ENCODE measurements around the gene ALG14.
A peak's percentile ranks its signal among the peaks of the same experiment; 100 is the strongest.
"Not testable (repeated sequence)": the region's sequence is repeated elsewhere in the genome, so short reads cannot be mapped to it uniquely, and the experiment has no call there.

Gene ALG14

DNA sequence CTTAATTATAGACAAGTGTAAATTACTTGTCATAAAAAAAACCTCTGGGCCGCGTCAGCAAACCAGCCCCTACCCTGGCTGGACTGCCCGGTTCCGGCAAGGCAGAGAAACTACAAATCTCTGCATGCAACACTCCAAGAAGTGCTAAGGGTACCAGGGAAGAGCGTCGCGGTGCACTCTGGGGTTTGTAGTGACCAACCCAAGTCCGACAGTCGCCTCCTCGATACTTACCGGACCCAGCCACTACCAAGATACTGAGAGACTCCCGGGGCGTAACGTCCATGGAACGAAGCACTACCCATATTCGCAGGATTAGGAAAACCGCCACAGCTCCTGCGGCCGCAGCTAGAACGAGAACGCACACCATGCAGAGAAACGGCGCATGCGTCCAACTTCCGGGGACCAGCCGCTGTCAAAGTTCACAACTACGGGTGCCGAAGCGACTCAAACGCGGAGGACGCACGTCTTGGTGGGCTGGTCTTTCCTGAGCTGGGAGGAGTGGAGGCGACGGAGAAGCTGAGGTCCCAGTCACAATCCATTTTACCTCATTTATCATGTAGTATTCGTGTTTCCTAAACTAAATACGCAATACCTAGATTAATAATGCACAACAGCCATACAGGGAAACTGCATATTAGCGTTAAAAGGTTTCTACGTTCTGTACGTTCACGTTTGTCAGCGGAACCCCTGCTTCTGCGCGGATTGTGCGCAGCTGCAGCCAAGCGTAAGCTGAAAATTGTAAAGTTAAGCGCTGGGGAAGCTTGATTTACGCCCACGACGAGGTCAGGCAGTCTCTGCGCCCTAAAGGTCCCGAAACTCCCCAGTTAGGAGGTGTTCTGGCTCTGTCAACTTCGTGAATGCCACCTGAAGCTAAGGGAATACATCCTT is at the start of gene ALG14:
ALG14 (minus strand) TSS at position 420 of the 888 bp plus-strand sequence; CDS start at position 367, 53 bp downstream.
- peak; percentile 86 for DNase-seq

- no peak for DNase-seq
Measured at GRCh38 chr1:95122151-95122697, 49.5 kb upstream of the ALG14 start.

- no peak for DNase-seq
Measured at GRCh38 chr1:95119273-95119672, 46.5 kb upstream of the ALG14 start.

- no peak for DNase-seq
Measured at GRCh38 chr1:95118710-95119109, 46.0 kb upstream of the ALG14 start.

GRCh38 chr1:95118067-95118499 is 45.3 kb upstream of the ALG14 start:
- DNase-seq = no peak

GRCh38 chr1:95117207-95118066 is 44.7 kb upstream of the ALG14 start, which contains the start of gene TLCD4:
TSS of gene TLCD4 (plus strand) at chr1:95117355. CDS start at chr1:95143902, 26,547 bp downstream.
- DNase-seq = peak; percentile 53

DNA sequence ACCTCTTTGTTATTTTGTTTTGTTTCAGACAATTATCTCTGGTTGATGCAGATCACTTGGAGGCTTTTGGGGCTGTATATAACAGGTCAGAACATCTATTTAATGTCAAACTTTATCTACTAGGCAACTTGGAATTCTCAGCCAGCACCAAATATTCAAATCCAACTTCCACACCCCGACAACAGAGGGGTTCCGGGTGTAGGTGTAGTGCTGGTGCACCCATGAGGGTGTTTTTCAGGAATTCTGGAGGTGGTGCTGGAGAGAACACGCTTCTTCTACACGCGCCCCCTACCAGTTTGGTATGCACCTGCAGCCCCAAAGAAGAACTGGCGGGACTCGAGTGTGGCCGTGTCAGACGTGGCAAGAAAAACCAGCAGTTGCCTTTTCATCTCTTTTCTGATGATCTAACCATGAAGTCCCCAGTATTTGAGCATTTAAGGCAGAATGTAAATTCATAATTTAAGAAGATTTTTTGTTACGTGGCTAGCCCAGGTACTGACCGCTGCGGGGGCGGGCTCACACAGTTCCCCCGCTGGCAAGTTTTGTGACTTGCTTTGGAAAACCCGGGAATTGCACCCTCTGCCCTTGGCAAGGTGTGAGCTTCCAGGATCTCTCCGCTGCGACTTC is 43.9 kb upstream of the ALG14 start:
- peak; percentile 29 for DNase-seq

DNA sequence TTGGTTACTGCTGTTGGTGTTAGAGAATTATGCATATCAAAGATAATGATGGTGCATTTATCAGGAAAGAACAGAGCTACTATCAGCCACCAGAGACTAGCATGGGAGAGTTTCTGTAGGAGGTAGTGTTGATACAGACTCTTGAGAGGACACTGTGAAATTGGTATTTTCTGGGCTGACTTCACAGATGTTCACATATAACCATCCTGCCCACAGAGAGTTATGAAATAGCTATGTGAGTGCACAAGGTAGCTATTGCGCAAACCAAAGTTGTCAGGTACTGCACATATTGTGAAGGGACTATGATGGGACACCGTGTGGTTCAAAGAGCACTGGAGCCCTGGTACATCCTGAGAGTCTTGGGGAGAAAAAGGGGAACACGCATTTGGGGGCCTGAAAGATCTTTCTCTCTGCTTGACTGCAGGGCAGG is 43.0 kb upstream of the ALG14 start:
- DNase-seq = no peak

DNA sequence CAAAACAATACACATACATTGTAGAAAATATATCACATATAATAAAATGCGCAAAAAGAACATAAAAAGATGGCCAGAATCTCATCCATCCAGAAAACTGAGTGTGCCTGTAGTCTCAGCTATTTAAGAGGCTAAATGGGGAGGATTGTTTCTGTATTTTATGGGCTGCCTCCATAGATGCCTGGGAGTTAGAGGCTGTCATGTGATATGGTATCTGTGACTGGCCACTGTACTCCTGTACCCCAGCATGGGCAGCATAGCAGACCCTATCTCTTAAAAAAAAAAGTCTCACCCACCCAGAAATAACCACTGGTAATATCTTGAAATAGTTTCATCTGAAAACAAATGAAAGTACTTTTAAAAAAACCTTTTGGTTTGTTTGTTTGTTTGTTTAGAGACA is 40.9 kb upstream of the ALG14 start:
- DNase-seq = no peak

- no peak for DNase-seq
Measured at GRCh38 chr1:95111014-95111413, 38.3 kb upstream of the ALG14 start.

DNA sequence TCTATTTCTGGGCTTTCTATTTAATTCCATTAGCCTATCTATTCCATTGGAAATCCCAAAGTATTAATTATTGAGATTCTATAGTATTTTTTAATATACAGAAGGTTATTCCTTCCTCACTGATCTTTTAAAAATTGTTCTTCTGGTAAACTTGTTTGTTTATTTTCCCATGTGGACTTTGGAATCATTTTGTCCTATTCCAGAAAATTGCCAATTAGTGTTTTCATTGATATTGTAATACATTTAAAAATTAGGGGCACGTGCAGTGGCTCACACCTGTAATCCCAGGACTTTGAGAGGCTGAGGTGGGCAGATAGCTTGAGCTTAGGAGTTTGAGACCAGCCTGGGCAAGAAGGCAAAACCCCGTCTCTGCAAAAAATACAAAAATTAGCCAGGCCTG is 36.0 kb upstream of the ALG14 start:
- DNase-seq = no peak

GRCh38 chr1:95098196-95098595 is 25.4 kb upstream of the ALG14 start:
- no peak for DNase-seq

DNA sequence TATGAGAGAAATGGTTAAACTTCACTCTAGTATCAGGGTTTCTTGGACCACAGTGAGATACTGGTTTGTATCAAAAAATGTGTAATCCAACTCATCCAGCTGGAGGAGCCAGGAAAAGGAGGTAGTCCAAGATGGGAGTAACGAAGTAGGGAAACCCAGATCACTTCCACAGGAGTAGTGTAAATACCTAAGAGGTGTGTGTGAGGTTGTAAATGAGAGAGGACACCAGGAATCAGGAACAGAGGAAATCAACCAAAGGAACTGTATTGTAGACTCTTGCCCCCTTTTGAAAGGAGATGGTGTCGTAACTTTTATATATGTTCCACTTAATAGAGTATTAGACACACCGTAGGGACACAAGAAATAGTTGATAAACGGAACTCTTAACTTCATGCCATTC is 24.7 kb upstream of the ALG14 start:
- DNase-seq = no peak

DNA sequence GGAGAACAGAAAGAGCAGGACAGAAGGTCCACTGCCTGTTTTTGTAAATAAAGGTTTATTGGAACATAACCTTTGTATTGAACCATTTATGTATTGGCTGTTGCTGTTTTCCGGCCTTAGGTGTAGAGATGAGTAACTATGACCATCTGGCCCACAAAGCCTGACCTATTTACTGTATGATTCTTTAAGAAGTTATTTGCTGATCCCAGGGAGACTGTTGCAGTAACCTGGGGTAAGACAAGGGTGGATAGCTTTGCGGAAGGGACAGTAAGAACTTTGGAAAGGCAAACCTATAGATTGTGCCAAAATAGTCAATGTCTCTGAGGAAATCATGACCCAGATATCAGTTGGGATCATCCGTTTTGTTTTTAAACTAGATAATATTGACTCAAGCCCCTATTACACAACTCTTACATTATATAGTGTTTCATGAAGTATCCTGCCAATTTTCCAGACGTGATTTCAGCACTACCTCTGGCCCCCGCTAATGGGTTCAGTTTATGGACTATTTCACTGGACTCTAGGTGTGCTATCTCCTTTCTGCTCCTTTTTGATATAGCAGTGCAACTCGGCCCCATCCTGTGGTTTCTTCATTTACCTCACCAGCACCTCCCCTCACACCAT is 23.6 kb upstream of the ALG14 start:
- DNase-seq = no peak

DNA sequence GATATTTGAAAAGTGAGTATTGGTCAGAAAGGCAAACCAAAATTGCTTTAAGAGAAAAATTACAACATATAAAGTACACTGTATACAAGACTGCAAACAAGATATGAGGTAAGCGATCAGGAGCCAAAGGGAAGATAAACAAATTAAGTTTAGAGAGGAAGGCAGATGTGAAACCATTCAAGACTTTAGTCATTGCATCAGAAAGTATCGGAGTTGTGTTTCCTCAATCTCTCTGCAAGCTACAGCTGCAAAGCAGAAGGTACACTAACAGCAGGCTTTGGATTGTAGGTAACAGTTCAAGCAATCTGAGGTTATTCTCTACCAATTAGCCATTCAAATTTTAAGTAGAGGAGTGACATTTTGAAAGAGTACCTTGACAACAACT is 23.1 kb upstream of the ALG14 start:
- no peak for DNase-seq

- DNase-seq = no peak
Measured at GRCh38 chr1:95094923-95095322, 22.2 kb upstream of the ALG14 start.

DNA sequence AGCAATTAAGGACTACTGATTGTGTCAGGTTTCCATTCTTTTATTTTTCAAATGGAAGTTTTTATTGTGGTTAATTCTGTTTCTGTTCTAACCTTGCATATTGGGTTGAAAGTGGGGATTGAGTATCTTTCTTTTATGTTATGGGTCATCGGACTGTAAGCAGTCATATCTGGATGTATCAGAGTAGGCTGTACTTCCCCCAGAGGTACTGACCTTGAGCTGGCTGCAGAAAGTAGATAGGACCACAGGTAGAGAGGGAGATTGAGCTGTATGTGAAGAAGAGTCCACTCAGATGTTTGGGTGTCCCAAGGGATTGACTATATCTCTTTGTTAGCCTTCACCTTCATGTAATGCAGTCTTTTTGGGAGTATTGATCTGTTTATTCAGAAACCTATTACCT is 20.5 kb upstream of the ALG14 start:
- DNase-seq = no peak

DNA sequence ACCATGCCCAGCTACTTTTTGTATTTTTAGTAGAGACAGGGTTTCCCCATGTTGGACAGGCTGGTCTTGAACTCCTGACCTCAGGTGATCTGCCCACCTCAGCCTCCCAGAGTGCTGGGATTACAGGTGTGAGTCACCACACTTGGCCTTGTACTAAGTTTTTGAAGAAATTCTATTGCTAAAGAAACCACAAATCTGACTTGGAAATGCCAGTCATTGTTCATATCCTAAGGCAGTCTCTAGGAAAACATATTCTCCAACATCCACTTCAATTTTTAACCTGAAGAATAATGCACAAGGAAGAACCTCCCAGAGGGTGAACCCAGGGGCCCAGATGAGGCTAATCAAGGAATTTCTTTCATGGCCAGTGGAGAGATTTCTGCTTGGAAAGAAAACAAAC is 20.1 kb upstream of the ALG14 start:
- not testable (repeated sequence) for DNase-seq

DNA sequence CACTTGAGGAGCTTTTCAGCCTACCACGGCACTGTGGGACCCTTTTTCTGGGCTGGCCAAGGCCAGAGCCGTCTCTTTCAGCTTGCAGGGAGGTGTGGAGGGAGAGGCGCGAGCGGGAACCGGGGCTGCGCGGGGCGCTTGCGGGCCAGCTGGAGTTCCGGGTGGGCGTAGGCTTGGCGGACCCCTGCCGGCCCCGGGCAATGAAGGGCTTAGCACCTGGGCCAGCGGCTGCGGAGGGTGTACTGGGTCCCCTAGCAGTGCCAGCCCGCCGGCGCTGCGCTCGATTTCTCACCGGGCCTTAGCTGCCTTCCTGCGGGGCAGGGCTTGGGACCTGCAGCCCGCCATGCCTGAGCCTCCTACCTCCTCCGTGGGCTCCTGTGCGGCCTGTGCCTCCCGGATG is 18.5 kb upstream of the ALG14 start:
- DNase-seq = not testable (repeated sequence)

GRCh38 chr1:95089650-95090287 is 17.0 kb upstream of the ALG14 start:
- DNase-seq = no peak

GRCh38 chr1:95088303-95088702 is 15.6 kb upstream of the ALG14 start:
- DNase-seq = no peak
